Psoas muscle (tissue), 8 donors: ENCODE results near the gene SEC16A. TPM values are rescaled to one million over a fixed set of nuclear protein-coding genes. Genes with fewer than 3 reads are reported as not detected.

Experiments used
- ATAC-seq, 4 donors: fragments of 200-7000 bp; cut with Tn5 transposase; one replicate each; pipeline ENCODE4 v1.9.1; 2020; ENCODE audit warnings: moderate library complexity in 3 of 4, mild to moderate bottlenecking in 2 of 4
- DNase-seq, 2 donors: peaks; one replicate each; pipeline ENCODE4 v3.0.0-alpha.2; 2020
- H3K27ac ChIP-seq: fragments of 200-600 bp; one replicate; pipeline ENCODE4 v1.8.0; 2022
- H3K27me3 ChIP-seq, 3 donors: fragments of 200-600 bp in 1 of 3; one replicate each; pipeline versions ENCODE4 v1.6.1 to v1.8.0; 2013 to 2022; ENCODE audit warnings: low read length in 2 of 3, mild to moderate bottlenecking in 2 of 3, moderate library complexity in 1 of 3; ENCODE audit not compliant: insufficient read depth in 3 of 3
- H3K36me3 ChIP-seq, 2 donors: fragments of 200-600 bp in 1 of 2; one replicate each; pipeline versions ENCODE4 v1.6.1 to v1.8.0; 2013 to 2022; ENCODE audit warnings: low read depth in 1 of 2, mild to moderate bottlenecking in 1 of 2, moderate library complexity in 1 of 2; ENCODE audit not compliant: insufficient read depth in 1 of 2
- H3K4me1 ChIP-seq: fragments of 200-600 bp; one replicate; pipeline ENCODE4 v1.8.0; 2022
- H3K4me3 ChIP-seq: fragments of 200-600 bp; one replicate; pipeline ENCODE4 v1.8.0; 2022; ENCODE audit warnings: mild to moderate bottlenecking
- H3K9me3 ChIP-seq: fragments of 200-600 bp; one replicate; pipeline ENCODE4 v1.8.0; 2022
- WGBS, 3 donors: extraction: QIAGEN DNeasy Blood & Tissue Kit; methylation state at CpG; one replicate each; pipeline versions ENCODE4 v1.1.6 to v1.1.7; 2013; 5-methylcytosine and 5-hydroxymethylcytosine counted together
- intact Hi-C, 2 donors: fragments of 100-400 bp; cut with DNase I; formaldehyde crosslinking; loops; one replicate each; pipeline versions ENCODE4 v1.11.0 to v1.14.2; 2022
- polyA plus RNA-seq, 3 donors: library from polyadenylated mRNA; stranded (reverse); fragments of 200-250 nt; gene quantifications; one replicate each; pipeline ENCODE4 v1.2.3, GENCODE V29; 2013
- total RNA-seq, 4 donors: library from RNA; stranded (reverse); fragmentation: NEBNext Ultra II Directional in 2 of 4; extraction: Animal tissue kit (Norgen Biotek cat#: 25700) in 2 of 4; gene quantifications; one replicate each; pipeline versions ENCODE4 v1.2.1 to v1.2.4, GENCODE V29; 2021 to 2023
- TF ChIP-seq, protein P1 (sequence below): fragments of 200-600 bp; IDR thresholded peaks from one replicate; pipeline ENCODE4 v1.8.0; 2022; ENCODE audit warnings: antibody characterized with exemption
- donor health status: healthy with polysubstance abuse.
- donor health status: DM: no; HTN: no; CAD: no; lungs with moderate emphysema.
- donor health status: Bipolar disorder and iron deficiency.
- donor health status: healthy.
- donor health status: DM: yes; HTN: yes; CAD: no.
- donor health status: DM: no; HTN: no; CAD: no.
- donor health status: DM: no; HTN: no; CAD: no.
- donor health status: DM: yes; HTN: yes; CAD: no.

Gene SEC16A
- total and polyA plus RNA-seq, 7 donors, result 22.3 to 40.0 (median 31.5) TPM

DNA sequence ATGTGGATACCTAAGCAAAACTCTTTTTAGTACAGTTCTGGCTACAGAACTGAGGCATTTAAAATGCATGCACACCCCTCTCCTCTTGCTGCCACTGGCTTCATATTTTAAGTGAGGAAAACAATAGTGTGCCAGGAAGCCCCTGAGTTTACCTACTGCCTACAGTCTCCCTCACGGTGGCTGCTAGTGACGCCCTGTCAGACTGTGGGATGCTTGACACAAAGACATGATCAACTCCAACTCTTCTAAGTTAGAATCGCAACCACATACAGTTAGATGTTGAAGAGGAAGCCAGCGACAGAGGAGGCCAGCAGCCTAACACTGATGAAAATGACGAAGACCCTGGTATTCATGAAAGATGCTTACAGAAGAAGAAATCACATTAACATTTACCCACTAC is 1.3 kb downstream of the SEC16A start:
- intact Hi-C loops, result no loop called here
- peak overlapping the region; percentile 74 for H3K4me3 ChIP-seq
- TF ChIP-seq, protein P1, sequence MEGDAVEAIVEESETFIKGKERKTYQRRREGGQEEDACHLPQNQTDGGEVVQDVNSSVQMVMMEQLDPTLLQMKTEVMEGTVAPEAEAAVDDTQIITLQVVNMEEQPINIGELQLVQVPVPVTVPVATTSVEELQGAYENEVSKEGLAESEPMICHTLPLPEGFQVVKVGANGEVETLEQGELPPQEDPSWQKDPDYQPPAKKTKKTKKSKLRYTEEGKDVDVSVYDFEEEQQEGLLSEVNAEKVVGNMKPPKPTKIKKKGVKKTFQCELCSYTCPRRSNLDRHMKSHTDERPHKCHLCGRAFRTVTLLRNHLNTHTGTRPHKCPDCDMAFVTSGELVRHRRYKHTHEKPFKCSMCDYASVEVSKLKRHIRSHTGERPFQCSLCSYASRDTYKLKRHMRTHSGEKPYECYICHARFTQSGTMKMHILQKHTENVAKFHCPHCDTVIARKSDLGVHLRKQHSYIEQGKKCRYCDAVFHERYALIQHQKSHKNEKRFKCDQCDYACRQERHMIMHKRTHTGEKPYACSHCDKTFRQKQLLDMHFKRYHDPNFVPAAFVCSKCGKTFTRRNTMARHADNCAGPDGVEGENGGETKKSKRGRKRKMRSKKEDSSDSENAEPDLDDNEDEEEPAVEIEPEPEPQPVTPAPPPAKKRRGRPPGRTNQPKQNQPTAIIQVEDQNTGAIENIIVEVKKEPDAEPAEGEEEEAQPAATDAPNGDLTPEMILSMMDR, result no peak
- H3K9me3 ChIP-seq, result no peaks in the 10 kb centered on the region
- no peak for ATAC-seq
- H3K4me1 ChIP-seq, result peaks cover 27% of the 10 kb centered on the region
- 43 to 54% (median 45%) methylated on average over 5 of the region's 5 CpGs for WGBS, 3 donors
- peaks cover 0 to 18% of the 10 kb centered on the region in 2 donors for H3K36me3 ChIP-seq
- peak overlapping the region; percentile 94 for H3K27ac ChIP-seq
- no peak for DNase-seq
- no peaks in the 10 kb centered on the region for H3K27me3 ChIP-seq

DNA sequence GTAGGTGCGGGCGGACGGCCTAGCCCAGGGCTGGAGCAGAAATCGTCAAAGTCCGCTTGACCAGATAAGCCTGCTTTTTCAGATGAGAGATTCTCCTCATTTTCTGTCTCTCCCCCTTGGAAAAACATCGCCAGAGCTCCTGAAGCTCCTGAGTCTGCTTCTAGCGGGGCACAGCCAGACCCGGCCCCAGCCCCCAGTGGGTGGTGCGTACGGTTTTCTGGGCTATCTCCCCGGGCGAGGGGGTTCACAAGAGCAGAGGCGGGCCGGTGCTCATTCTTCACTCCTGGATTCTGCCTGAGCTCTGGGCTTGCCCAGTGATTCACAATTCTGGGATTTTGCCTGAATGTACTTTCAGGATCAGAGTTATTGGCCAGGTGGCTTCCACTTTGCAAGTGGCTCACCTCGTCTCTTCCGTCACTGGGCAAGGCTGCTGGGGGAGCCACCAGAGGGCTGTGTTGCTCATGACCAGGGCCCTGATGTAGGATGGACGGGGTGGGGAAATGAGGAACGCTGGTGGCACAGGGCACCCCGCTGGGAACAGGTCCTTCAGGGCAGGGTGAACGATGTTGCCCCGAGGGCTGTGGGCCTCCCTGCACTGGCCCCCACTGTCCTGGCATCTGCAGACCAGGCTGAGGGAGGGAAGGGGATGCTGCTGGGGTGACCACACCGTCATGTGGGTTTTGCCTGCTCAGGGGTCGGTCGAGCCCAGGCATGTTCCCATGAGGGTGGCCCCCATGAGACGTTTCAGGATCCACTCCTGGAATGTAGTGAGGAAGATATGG is 6.3 kb downstream of the SEC16A start:
- no peak for ATAC-seq
- Histone ChIP-seq H3K36me3 (peaks cover 6 to 68% of the 10 kb centered on the region in 2 donors), H3K9me3 (no peaks in the 10 kb centered on the region), H3K27ac (no peak overlapping the region), H3K27me3 (no peaks in the 10 kb centered on the region), H3K4me1 (peaks cover 5% of the 10 kb centered on the region), H3K4me3 (no peak overlapping the region)
- intact Hi-C loops, result loop anchor here (5.0 kb wide), 2 partner anchors 34 to 64 kb away; partner anchors contain the start of genes ENTR1 (in 1 of the 2) and PMPCA (in 1 of the 2)
- TF ChIP-seq, protein P1, result no peak
- no peak for DNase-seq
- WGBS, 3 donors, result 87 to 93% (median 87%) methylated on average over 25 of the region's 25 CpGs

DNA sequence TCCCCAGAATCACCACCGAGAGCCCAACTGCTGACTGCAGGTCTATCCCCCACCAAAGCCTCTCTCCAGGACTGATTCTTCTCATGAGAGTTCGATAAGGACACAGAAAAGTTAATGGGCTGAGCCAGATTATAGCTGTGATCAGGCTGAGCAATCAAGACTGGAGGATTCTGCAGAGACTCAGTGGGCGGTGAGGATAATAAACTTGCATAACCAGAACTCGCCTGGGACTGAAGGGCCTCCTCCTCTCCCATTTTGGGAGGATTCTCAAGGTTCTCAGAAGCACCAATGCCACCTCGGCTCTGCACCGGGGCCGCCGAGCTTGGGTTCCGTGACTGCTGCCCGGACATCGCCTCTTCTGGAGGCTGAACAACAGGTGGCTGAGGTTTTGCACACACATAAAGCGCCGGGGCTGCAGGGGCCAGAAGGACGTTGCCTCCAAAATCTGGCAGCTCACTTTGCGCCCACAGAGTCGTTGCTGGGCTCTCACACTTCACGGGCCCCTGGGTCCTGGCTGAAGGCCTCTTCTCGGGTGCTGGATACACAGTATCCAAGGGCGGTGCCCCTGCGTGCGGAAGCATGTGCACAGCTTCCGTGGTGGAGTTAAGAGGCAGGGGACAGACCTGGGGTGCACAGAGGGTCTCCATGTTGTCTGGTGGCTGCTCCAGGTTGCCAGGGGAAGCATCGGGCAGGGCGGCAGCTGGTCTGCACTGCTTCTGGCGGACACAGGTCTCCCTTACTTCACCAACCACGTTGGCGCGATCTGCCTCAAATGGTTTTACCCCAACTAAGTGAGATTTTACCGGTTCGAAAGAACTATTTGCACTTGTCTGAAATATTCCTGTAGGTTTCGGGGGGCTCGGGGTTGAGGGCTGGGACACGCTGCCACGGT is 7.6 kb downstream of the SEC16A start:
- Histone ChIP-seq H3K27me3 (no peaks in the 10 kb centered on the region), H3K9me3 (no peaks in the 10 kb centered on the region), H3K36me3 (peaks cover 6 to 82% of the 10 kb centered on the region in 2 donors), H3K27ac (no peak overlapping the region), H3K4me3 (no peak overlapping the region), H3K4me1 (no peaks in the 10 kb centered on the region)
- DNase-seq (no peak), ATAC-seq (no peak)
- 89 to 90% (median 89%) methylated on average over 34 of the region's 34 CpGs for WGBS, 3 donors
- intact Hi-C loops, result loop anchor here (5.0 kb wide), 2 partner anchors 33 to 63 kb away; partner anchors contain the start of genes ENTR1 (in 2 of the 2) and PMPCA (in 2 of the 2)
- TF ChIP-seq, protein P1, result no peak

DNA sequence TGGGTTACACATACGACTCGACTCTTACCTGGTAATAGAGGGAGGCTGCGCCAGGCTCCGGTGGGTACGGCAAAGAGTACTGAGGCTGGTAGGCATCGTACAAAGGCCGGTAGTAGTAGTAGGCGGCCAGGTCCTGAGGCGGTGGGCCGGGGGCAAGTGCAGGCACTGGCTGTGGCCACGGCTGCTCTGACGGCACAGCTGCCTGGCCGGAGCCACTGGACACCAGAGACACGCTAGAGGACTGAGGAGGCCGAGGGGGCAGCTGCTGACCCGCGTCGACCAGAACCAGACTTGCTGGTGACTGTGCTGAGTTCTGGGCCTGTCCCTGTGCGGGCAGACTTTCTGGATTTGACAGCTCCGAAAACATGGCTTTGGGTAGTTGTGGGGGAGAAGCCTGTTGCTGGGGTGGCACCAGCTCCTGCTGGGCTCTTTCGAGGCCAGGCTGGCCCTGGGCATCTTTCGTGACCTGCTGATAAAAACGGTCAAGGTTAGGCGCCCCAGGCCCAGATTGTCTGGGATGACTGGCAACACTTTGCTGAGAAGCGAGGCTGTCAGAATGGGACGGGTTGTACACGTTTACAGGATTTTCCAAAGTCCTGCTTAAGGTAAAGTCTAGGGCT is 8.7 kb downstream of the SEC16A start:
- TF ChIP-seq, protein P1, result no peak
- Histone ChIP-seq H3K9me3 (no peaks in the 10 kb centered on the region), H3K27ac (no peak overlapping the region), H3K4me3 (no peak overlapping the region), H3K36me3 (peaks cover 6 to 92% of the 10 kb centered on the region in 2 donors), H3K4me1 (no peaks in the 10 kb centered on the region), H3K27me3 (no peaks in the 10 kb centered on the region)
- 91 to 97% (median 93%) methylated on average over 27 of the region's 27 CpGs for WGBS, 3 donors
- intact Hi-C loops, result loop anchor here in 1 of 2 donors (5.0 kb wide), 1 partner anchor 62 kb away; the partner anchor contains the start of genes ENTR1 and PMPCA
- no peak for DNase-seq
- ATAC-seq, result no peak
